OCI-LY1 (cell line): ENCODE data around the gene LCE1A.

Source experiments
- H2AFZ ChIP-seq: fragments of 200-600 bp; sonication (generic), shearing (Covaris generic); 2 replicates; pipeline ENCODE4 v1.6.0; 2014; ENCODE audit warnings: antibody characterized with exemption, mild to moderate bottlenecking, low read length
- H3F3A ChIP-seq: fragments of 200-600 bp; sonication (generic), shearing (Covaris generic); 2 replicates; pipeline ENCODE4 v1.6.0; 2014; ENCODE audit warnings: mild to moderate bottlenecking, antibody characterized with exemption, low read length, moderate library complexity; ENCODE audit not compliant: insufficient read depth
- H3K27ac ChIP-seq: fragments of 200-600 bp; sonication (generic); 2 replicates; pipeline ENCODE4 v1.5.1; 2014; ENCODE audit warnings: low read length, mixed run types, mild to moderate bottlenecking, low read depth; ENCODE audit not compliant: poor library complexity, severe bottlenecking
- H3K27me3 ChIP-seq: fragments of 200-600 bp; sonication (generic); 2 replicates; pipeline ENCODE4 v1.6.0; 2014; ENCODE audit warnings: antibody characterized with exemption, mild to moderate bottlenecking, low read length, moderate library complexity; ENCODE audit not compliant: insufficient read depth
- H3K36me3 ChIP-seq: fragments of 200-600 bp; sonication (generic); 2 replicates; pipeline ENCODE4 v1.6.1; 2014; ENCODE audit warnings: mild to moderate bottlenecking, antibody characterized with exemption, low read length, moderate library complexity, mixed read lengths; ENCODE audit not compliant: insufficient read depth
- H3K4me1 ChIP-seq: fragments of 200-600 bp; sonication (generic); 2 replicates; pipeline ENCODE4 v1.5.1; 2014; ENCODE audit warnings: mild to moderate bottlenecking, low read length, moderate library complexity; ENCODE audit not compliant: insufficient read depth, severe bottlenecking
- H3K4me2 ChIP-seq: fragments of 200-600 bp; sonication (generic), shearing (Covaris generic); 2 replicates; pipeline ENCODE4 v1.6.1; 2014; ENCODE audit warnings: low read length
- H3K4me3 ChIP-seq: fragments of 200-600 bp; sonication (generic); 2 replicates; pipeline ENCODE4 v1.5.1; 2014; ENCODE audit warnings: low read length, low read depth, mild to moderate bottlenecking, mixed read lengths; ENCODE audit not compliant: poor library complexity, severe bottlenecking
- H3K79me2 ChIP-seq: fragments of 200-600 bp; shearing (Covaris generic); 2 replicates; pipeline ENCODE4 v1.6.1; 2016; ENCODE audit warnings: mixed run types, low read length, mixed read lengths; ENCODE audit not compliant: insufficient read depth
- H3K9ac ChIP-seq: fragments of 200-600 bp; sonication (generic), shearing (Covaris generic); 2 replicates; pipeline ENCODE4 v1.6.1; 2014; ENCODE audit warnings: mild to moderate bottlenecking, low read length, mixed read lengths
- H3K9me2 ChIP-seq: fragments of 200-600 bp; sonication (generic), shearing (Covaris generic); 2 replicates; pipeline ENCODE4 v1.6.1; 2014; ENCODE audit warnings: low read depth, mild to moderate bottlenecking, low read length, mixed read lengths
- H3K9me3 ChIP-seq: fragments of 200-600 bp; shearing (Covaris generic); 2 replicates; pipeline ENCODE4 v1.6.1; 2014; ENCODE audit warnings: low read length, mixed read lengths
- H4K20me1 ChIP-seq: fragments of 200-600 bp; sonication (generic), shearing (Covaris generic); 2 replicates; pipeline ENCODE4 v1.6.0; 2016; ENCODE audit warnings: mild to moderate bottlenecking, low read length; ENCODE audit not compliant: insufficient read depth
- EZH2 ChIP-seq: fragments of 200-600 bp; sonication (generic), shearing (Covaris generic); IDR thresholded peaks from 2 replicates; pipeline ENCODE4 v1.8.0; 2017; ENCODE audit warnings: borderline replicate concordance, mixed run types, mild to moderate bottlenecking, antibody characterized with exemption, low read length, moderate library complexity, mixed read lengths
- TF ChIP-seq, protein P1 (sequence below): fragments of 200-600 bp; sonication (generic), shearing (Covaris generic); IDR thresholded peaks from 2 replicates; pipeline ENCODE4 v1.5.1; 2017; ENCODE audit warnings: mild to moderate bottlenecking, antibody characterized with exemption, low read length, moderate library complexity, mixed read lengths

LCE1A gene

DNA sequence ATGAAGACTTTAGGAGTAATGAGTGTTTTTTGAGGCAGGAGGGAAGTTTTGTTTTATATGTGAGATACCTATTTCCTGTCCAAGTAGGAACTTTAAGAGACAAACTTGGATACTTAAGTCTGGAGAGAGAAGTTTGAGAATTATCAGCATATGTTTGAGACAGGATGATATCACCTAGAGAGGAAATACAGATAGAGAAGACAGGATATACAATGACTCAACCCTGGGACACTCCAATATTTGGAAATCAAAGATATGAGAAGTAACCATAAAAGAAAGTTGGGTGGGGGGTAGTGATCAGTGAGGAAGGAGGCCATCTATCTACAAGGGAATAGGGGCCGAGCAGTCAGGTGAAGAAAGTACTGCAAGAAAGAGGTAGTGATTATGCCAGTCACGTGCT lies 39.0 kb downstream of the LCE1A start:
- Histone ChIP-seq H3K27ac (no peak overlapping the region), H3K9me3 (no peaks in the 10 kb centered on the region), H3K27me3 (no peaks in the 10 kb centered on the region), H3K4me1 (no peaks in the 10 kb centered on the region), H4K20me1 (no peaks in the 10 kb centered on the region), H3K4me2 (no peak overlapping the region), H3K4me3 (no peak overlapping the region), H3F3A (no peaks in the 10 kb centered on the region), H2AFZ (no peak overlapping the region), H3K9me2 (no peaks in the 10 kb centered on the region), H3K9ac (no peak overlapping the region), H3K36me3 (no peaks in the 10 kb centered on the region), H3K79me2 (no peaks in the 10 kb centered on the region)
- TF ChIP-seq, protein P1, sequence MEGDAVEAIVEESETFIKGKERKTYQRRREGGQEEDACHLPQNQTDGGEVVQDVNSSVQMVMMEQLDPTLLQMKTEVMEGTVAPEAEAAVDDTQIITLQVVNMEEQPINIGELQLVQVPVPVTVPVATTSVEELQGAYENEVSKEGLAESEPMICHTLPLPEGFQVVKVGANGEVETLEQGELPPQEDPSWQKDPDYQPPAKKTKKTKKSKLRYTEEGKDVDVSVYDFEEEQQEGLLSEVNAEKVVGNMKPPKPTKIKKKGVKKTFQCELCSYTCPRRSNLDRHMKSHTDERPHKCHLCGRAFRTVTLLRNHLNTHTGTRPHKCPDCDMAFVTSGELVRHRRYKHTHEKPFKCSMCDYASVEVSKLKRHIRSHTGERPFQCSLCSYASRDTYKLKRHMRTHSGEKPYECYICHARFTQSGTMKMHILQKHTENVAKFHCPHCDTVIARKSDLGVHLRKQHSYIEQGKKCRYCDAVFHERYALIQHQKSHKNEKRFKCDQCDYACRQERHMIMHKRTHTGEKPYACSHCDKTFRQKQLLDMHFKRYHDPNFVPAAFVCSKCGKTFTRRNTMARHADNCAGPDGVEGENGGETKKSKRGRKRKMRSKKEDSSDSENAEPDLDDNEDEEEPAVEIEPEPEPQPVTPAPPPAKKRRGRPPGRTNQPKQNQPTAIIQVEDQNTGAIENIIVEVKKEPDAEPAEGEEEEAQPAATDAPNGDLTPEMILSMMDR: no peak
- TF ChIP-seq EZH2: no peak

GRCh38 chr1:152869808-152870419 lies 42.6 kb downstream of the LCE1A start:
- Histone ChIP-seq H3K9ac (no peak overlapping the region), H4K20me1 (no peaks in the 10 kb centered on the region), H3K9me3 (no peaks in the 10 kb centered on the region), H3K27ac (no peak overlapping the region), H3K9me2 (no peaks in the 10 kb centered on the region), H3K79me2 (no peaks in the 10 kb centered on the region), H2AFZ (no peak overlapping the region), H3F3A (no peaks in the 10 kb centered on the region), H3K36me3 (no peaks in the 10 kb centered on the region), H3K4me1 (no peaks in the 10 kb centered on the region), H3K27me3 (no peaks in the 10 kb centered on the region), H3K4me3 (no peak overlapping the region), H3K4me2 (no peak overlapping the region)
- TF ChIP-seq EZH2: no peak
- TF ChIP-seq, protein P1: peak; percentile 67

GRCh38 chr1:152870831-152871730 lies 43.8 kb downstream of the LCE1A start:
- Histone ChIP-seq H3K4me3 (no peak overlapping the region), H3K36me3 (no peaks in the 10 kb centered on the region), H2AFZ (no peak overlapping the region), H3F3A (no peaks in the 10 kb centered on the region), H3K4me2 (no peak overlapping the region), H3K79me2 (no peaks in the 10 kb centered on the region), H3K4me1 (no peaks in the 10 kb centered on the region), H3K9me3 (no peaks in the 10 kb centered on the region), H3K27ac (no peak overlapping the region), H4K20me1 (no peaks in the 10 kb centered on the region), H3K9ac (no peak overlapping the region), H3K27me3 (no peaks in the 10 kb centered on the region), H3K9me2 (no peaks in the 10 kb centered on the region)
- TF ChIP-seq, protein P1: peak; percentile 68
- no peak for TF ChIP-seq EZH2
